IMR-90 (cell line): ENCODE results near the gene CFDP1. TPM values are rescaled to one million over a fixed set of nuclear protein-coding genes. Genes with fewer than 3 reads are reported as not detected.
A peak's percentile ranks its signal among the peaks of the same experiment; 100 is the strongest.

ENCODE experiments used
- ATAC-seq: fragments of 200-7000 bp; cut with Tn5 transposase; 2 replicates; pipeline ENCODE4 v1.9.1; 2020; ENCODE audit warnings: low read depth, mild to moderate bottlenecking, moderate library complexity
- BruUV-seq: library from RNA; stranded (reverse); fragments of 400-500 nt; replicated peaks from 2 replicates; lab custom pipeline; 2021; lab: Mats Ljungman, UMichigan
- CTCF ChIA-PET: fragments of 300-600 bp; formaldehyde crosslinking; extraction: SDS; loops from one replicate; lab custom pipeline; 2021; ENCODE audit warnings: antibody characterized with exemption; lab: Yijun Ruan, JAX
- POLR2A ChIA-PET: fragments of 300-600 bp; sonication (Branson Sonifier 250); formaldehyde crosslinking; loops from one replicate; lab custom pipeline; 2022; ENCODE audit warnings: antibody characterized with exemption; ENCODE audit not compliant: unreplicated experiment; lab: Charles Lee
- DNase-seq: peaks from one replicate; pipeline ENCODE4 v3.0.0; 2013
- H2AFZ ChIP-seq: replicated peaks from 2 replicates; pipeline ENCODE3; 2013; ENCODE audit warnings: low read length, mild to moderate bottlenecking; ENCODE audit not compliant: poor library complexity
- H2AK5ac ChIP-seq: 2 replicates; pipeline ENCODE4 v1.6.1; 2013; ENCODE audit warnings: low read depth, low read length, inconsistent platforms
- H2AK9ac ChIP-seq: replicated peaks from 2 replicates; pipeline ENCODE3; 2013; ENCODE audit warnings: mild to moderate bottlenecking, low read depth, low read length, moderate library complexity; ENCODE audit not compliant: poor library complexity
- H2BK120ac ChIP-seq: 2 replicates; pipeline ENCODE4 v1.6.1; 2013; ENCODE audit warnings: low read depth, low read length, inconsistent platforms
- H2BK15ac ChIP-seq: 3 replicates; pipeline ENCODE4 v1.6.1; 2013; ENCODE audit warnings: low read depth, low read length, inconsistent platforms
- H2BK20ac ChIP-seq: 2 replicates; pipeline ENCODE4 v1.6.1; 2013; ENCODE audit warnings: low read depth, mild to moderate bottlenecking, inconsistent platforms, low read length, moderate library complexity
- H2BK5ac ChIP-seq: 2 replicates; pipeline ENCODE4 v1.6.1; 2013; ENCODE audit warnings: mild to moderate bottlenecking, low read depth, low read length, inconsistent platforms; ENCODE audit not compliant: poor library complexity, severe bottlenecking
- H3K14ac ChIP-seq: replicated peaks from 2 replicates; pipeline ENCODE4 v1.6.1; 2013; ENCODE audit warnings: low read depth, low read length, inconsistent platforms
- H3K18ac ChIP-seq: 2 replicates; pipeline ENCODE4 v1.6.1; 2013; ENCODE audit warnings: low read depth, low read length, control low read depth
- H3K23ac ChIP-seq: 2 replicates; pipeline ENCODE4 v1.6.1; 2013; ENCODE audit warnings: low read depth, low read length, inconsistent platforms
- H3K27ac ChIP-seq: 2 replicates; pipeline ENCODE4 v1.5.1; 2013; ENCODE audit warnings: mild to moderate bottlenecking, control low read depth, low read length; ENCODE audit not compliant: insufficient read depth
- H3K27me3 ChIP-seq: 2 replicates; pipeline ENCODE4 v1.6.1; 2013; ENCODE audit warnings: low read length; ENCODE audit not compliant: control insufficient read depth, insufficient read depth
- H3K36me3 ChIP-seq: 2 replicates; pipeline ENCODE4 v1.6.1; 2013; ENCODE audit warnings: low read length, mixed read lengths; ENCODE audit not compliant: control insufficient read depth, insufficient read depth
- H3K4ac ChIP-seq: 2 replicates; pipeline ENCODE4 v1.6.1; 2013; ENCODE audit warnings: low read depth, low read length, inconsistent platforms
- H3K4me1 ChIP-seq: 2 replicates; pipeline ENCODE4 v1.6.1; 2013; ENCODE audit warnings: low read length, mixed read lengths; ENCODE audit not compliant: control insufficient read depth, insufficient read depth
- H3K4me2 ChIP-seq: 2 replicates; pipeline ENCODE4 v1.6.1; 2013; ENCODE audit warnings: low read depth, mild to moderate bottlenecking, control low read depth, low read length, moderate library complexity
- H3K4me3 ChIP-seq: 2 replicates; pipeline ENCODE4 v1.5.1; 2013; ENCODE audit warnings: low read depth, mild to moderate bottlenecking, control low read depth, low read length, moderate library complexity; ENCODE audit not compliant: insufficient read depth
- H3K56ac ChIP-seq: 2 replicates; pipeline ENCODE4 v1.6.1; 2013; ENCODE audit warnings: low read length, inconsistent platforms; ENCODE audit not compliant: insufficient read depth; ENCODE audit errors: extremely low read depth
- H3K79me1 ChIP-seq, 2 experiments: 2 replicates each; pipeline ENCODE4 v1.6.1; 2013; ENCODE audit warnings: low read length in 2 of 2, inconsistent platforms in 1 of 2, low read depth in 1 of 2
- H3K9ac ChIP-seq: 2 replicates; pipeline ENCODE4 v1.6.1; 2013; ENCODE audit warnings: low read depth, low read length, control low read depth
- H3K9me1 ChIP-seq: 2 replicates; pipeline ENCODE4 v1.6.1; 2013; ENCODE audit warnings: low read length, inconsistent platforms; ENCODE audit not compliant: insufficient read depth
- H3K9me3 ChIP-seq: 2 replicates; pipeline ENCODE4 v1.6.1; 2013; ENCODE audit warnings: low read length; ENCODE audit not compliant: control insufficient read depth, insufficient read depth
- H4K20me1 ChIP-seq: 2 replicates; pipeline ENCODE4 v1.6.1; 2013; ENCODE audit warnings: low read length, inconsistent platforms; ENCODE audit not compliant: insufficient read depth
- H4K5ac ChIP-seq: 2 replicates; pipeline ENCODE4 v1.6.1; 2013; ENCODE audit warnings: mild to moderate bottlenecking, low read depth, low read length, control low read depth
- H4K8ac ChIP-seq, 2 experiments: 2 replicates each; pipeline ENCODE4 v1.6.1; 2013; ENCODE audit warnings: low read depth in 2 of 2, low read length in 2 of 2, control low read depth in 1 of 2, inconsistent platforms in 1 of 2
- H4K91ac ChIP-seq: 2 replicates; pipeline ENCODE4 v1.6.1; 2013; ENCODE audit warnings: low read depth, low read length, inconsistent platforms; ENCODE audit not compliant: insufficient read depth
- BHLHE40 ChIP-seq: fragments of 150-350 bp; IDR thresholded peaks from 2 replicates; pipeline ENCODE4 v1.6.1; 2016; ENCODE audit warnings: mild to moderate bottlenecking, low read depth, low read length
- CEBPB ChIP-seq: IDR thresholded peaks from 2 replicates; pipeline ENCODE4 v1.6.1; 2012; ENCODE audit warnings: low read depth, low read length, improper control_type of control experiment
- CHD1 ChIP-seq: IDR thresholded peaks from 2 replicates; pipeline ENCODE4 v1.6.1; 2012; ENCODE audit warnings: low read depth, low read length, improper control_type of control experiment
- CTCF ChIP-seq: conservative IDR thresholded peaks from 2 replicates; pipeline ENCODE4 v1.5.1; 2012; ENCODE audit warnings: mild to moderate bottlenecking, low read depth, low read length, improper control_type of control experiment
- ELK1 ChIP-seq: fragments of 150-350 bp; IDR thresholded peaks from 2 replicates; pipeline ENCODE4 v1.6.1; 2016; ENCODE audit warnings: low read depth, mild to moderate bottlenecking, low read length, moderate library complexity, borderline replicate concordance
- FOS ChIP-seq: fragments of 150-350 bp; IDR thresholded peaks from 2 replicates; pipeline ENCODE4 v1.6.1; 2016; ENCODE audit warnings: low read depth, low read length
- MAFK ChIP-seq: IDR thresholded peaks from 2 replicates; pipeline ENCODE4 v1.6.1; 2012; ENCODE audit warnings: low read depth, low read length, improper control_type of control experiment
- MAZ ChIP-seq: IDR thresholded peaks from 2 replicates; pipeline ENCODE4 v1.6.1; 2012; ENCODE audit warnings: low read depth, mild to moderate bottlenecking, low read length, improper control_type of control experiment, moderate library complexity, borderline replicate concordance
- MXI1 ChIP-seq: IDR thresholded peaks from 2 replicates; pipeline ENCODE4 v1.6.1; 2012; ENCODE audit warnings: low read depth, mild to moderate bottlenecking, low read length, moderate library complexity, borderline replicate concordance
- NFE2L2 ChIP-seq: fragments of 150-350 bp; IDR thresholded peaks from 2 replicates; pipeline ENCODE4 v1.6.1; 2016; ENCODE audit warnings: low read depth, mild to moderate bottlenecking, low read length
- POLR2A ChIP-seq: IDR thresholded peaks from 2 replicates; pipeline ENCODE4 v1.6.1; 2012; ENCODE audit warnings: mild to moderate bottlenecking, low read depth, low read length
- RCOR1 ChIP-seq: IDR thresholded peaks from 2 replicates; pipeline ENCODE4 v1.6.1; 2012; ENCODE audit warnings: mild to moderate bottlenecking, low read length, improper control_type of control experiment; ENCODE audit not compliant: insufficient replicate concordance
- RFX5 ChIP-seq: IDR thresholded peaks from 2 replicates; pipeline ENCODE4 v1.8.0; 2012; ENCODE audit warnings: low read depth, mild to moderate bottlenecking, low read length, moderate library complexity
- SMC3 ChIP-seq: fragments of 150-350 bp; IDR thresholded peaks from 2 replicates; pipeline ENCODE4 v1.6.1; 2016; ENCODE audit warnings: low read depth, mild to moderate bottlenecking, antibody characterized with exemption, low read length, moderate library complexity
- USF2 ChIP-seq: fragments of 150-350 bp; IDR thresholded peaks from 2 replicates; pipeline ENCODE4 v1.6.1; 2017; ENCODE audit warnings: mild to moderate bottlenecking, antibody characterized with exemption, low read length, low read depth
- WGBS, 2 experiments: methylation state at CpG; one replicate each; pipeline versions ENCODE4 v1.1.5 to v1.1.7; 2013; ENCODE audit warnings: missing lambda C conversion rate in 2 of 2; ENCODE audit not compliant: insufficient read length in 1 of 2; ENCODE audit errors: extremely low coverage in 2 of 2; 5-methylcytosine and 5-hydroxymethylcytosine counted together
- dilution Hi-C: fragments of 300-500 bp; cut with HindIII; formaldehyde crosslinking; loops from one replicate; pipeline ENCODE4 v1.14.3; 2018; ENCODE audit warnings: low sequenced_read_pairs; ENCODE audit not compliant: unreplicated experiment
- in situ Hi-C: fragments of 300-500 bp; cut with MboI; formaldehyde crosslinking; loops from 3 replicates; pipeline ENCODE4 v1.14.3; 2019; ENCODE audit warnings: low sequenced_read_pairs, inconsistent platforms, mixed read lengths
- intact Hi-C: fragments of 100-400 bp; cut with micrococcal nuclease; formaldehyde crosslinking; loops from 2 replicates; pipeline ENCODE4 v1.10.0; 2022
- polyA plus RNA-seq, 3 experiments: library from polyadenylated mRNA; depleted of rRNA; stranded (reverse); fragments of >200 nt; gene quantifications; 2 replicates each; pipeline ENCODE4 v1.2.3, GENCODE V29; 2012; ENCODE audit warnings: low replicate concordance in 1 of 3
- total RNA-seq: library from RNA; depleted of rRNA; stranded (reverse); fragments of >200 nt; gene quantifications from 2 replicates; pipeline ENCODE4 v1.2.3, GENCODE V29; 2012

The CFDP1 gene
- total and polyA plus RNA-seq, 2 of the 4 experiments (the other 2 are of a cell fraction): 15.6 to 38.7 TPM

GRCh38 chr16:75380870-75381269, 52.4 kb downstream of the CFDP1 start:
- peak overlapping the region; percentile 89; the same call in 1 of the 2 replicates for H3K18ac ChIP-seq
- H4K91ac ChIP-seq: no peak overlapping the region
- H3K4me1 ChIP-seq: peaks cover 25% of the 10 kb centered on the region
- peak; percentile 79 for DNase-seq
- H2AK5ac ChIP-seq: 0 out of 2 replicates have a peak overlapping the region, but pooled peaks have one; percentile 52
- no peak overlapping the region for H4K5ac ChIP-seq
- H3K79me1 ChIP-seq: peaks cover 20 to 48% of the 10 kb centered on the region in 2 experiments; a peak in 3 of 4 replicates
- no CpG with 5 or more reads among the region's 2 CpGs for WGBS, 2 experiments
- no peak overlapping the region for H3K56ac ChIP-seq
- intact Hi-C loops: loop anchor here (5.0 kb wide), 1 partner anchor 129 kb away; the partner anchor contains the start of gene BCAR1
- no peak overlapping the region for H3K14ac ChIP-seq
- H3K4me3 ChIP-seq: no peak overlapping the region
- peak overlapping the region; percentile 79; the same call in 1 of the 2 replicates for H3K4ac ChIP-seq
- H3K23ac ChIP-seq: no peak overlapping the region
- peak overlapping the region; percentile 75 for H3K27ac ChIP-seq
- H2AK9ac ChIP-seq: no peak overlapping the region
- H3K36me3 ChIP-seq: no peaks in the 10 kb centered on the region; the same call in 1 of the 2 replicates
- H4K8ac ChIP-seq: peak overlapping the region; percentile 18 to 48; a peak in 2 of 4 replicates
- H3K9me1 ChIP-seq: peaks cover 19% of the 10 kb centered on the region
- peak overlapping the region; percentile 81; the same call in 1 of the 2 replicates for H2BK20ac ChIP-seq
- no peaks in the 10 kb centered on the region for H3K27me3 ChIP-seq
- ChIA-PET POLR2A (interaction anchor here (0.6 kb wide), 1 partner anchor 162 kb away, joined by 4 read pairs; no protein-coding TSS in a partner anchor), CTCF (interaction anchor here (0.6 to 1.1 kb wide), 3 partner anchors 21 to 147 kb away, joined by 3 to 4 read pairs (median 3); no protein-coding TSS in a partner anchor)
- in situ Hi-C loops: no loop called here
- H3K9ac ChIP-seq: 0 out of 2 replicates have a peak overlapping the region, but pooled peaks have one; percentile 43
- H2BK120ac ChIP-seq: peak overlapping the region; percentile 51; the same call in 1 of the 2 replicates
- peak overlapping the region; percentile 63; the same call in 1 of the 2 replicates for H3K4me2 ChIP-seq
- H2BK15ac ChIP-seq: 0 out of 3 replicates have a peak overlapping the region, but pooled peaks have one; percentile 91
- H2BK5ac ChIP-seq: peak overlapping the region; percentile 59
- no peaks in the 10 kb centered on the region for H3K9me3 ChIP-seq
- dilution Hi-C loops: no loop called here
- ATAC-seq: peak; percentile 53
- no TSS peak for BruUV-seq
- H2AFZ ChIP-seq: no peak overlapping the region
- H4K20me1 ChIP-seq: no peaks in the 10 kb centered on the region
- no peak for TF ChIP-seq CHD1
- TF ChIP-seq POLR2A: no peak
- peak; percentile 65 for TF ChIP-seq BHLHE40
- TF ChIP-seq RCOR1: no peak
- no peak for TF ChIP-seq ELK1
- peak; percentile 28; the same call in 1 of the 2 replicates for TF ChIP-seq SMC3
- no peak for TF ChIP-seq NFE2L2
- TF ChIP-seq RFX5: no peak
- no peak for TF ChIP-seq MXI1
- peak; percentile 61 for TF ChIP-seq USF2
- TF ChIP-seq CTCF: no peak
- no peak for TF ChIP-seq MAFK
- TF ChIP-seq FOS: no peak
- no peak for TF ChIP-seq MAZ
- TF ChIP-seq CEBPB: peak; percentile 7; the same call in 1 of the 2 replicates
